Vagina (tissue), 2 donors: ENCODE measurements around the gene GAA.

Source experiments
- CTCF ChIP-seq, 3 experiments: fragments of 450-650 bp in 2 of 3; fragments of 200-600 bp in 1 of 3; sonication (generic) in 1 of 3; IDR thresholded peaks; one replicate each; pipeline ENCODE4 v1.5.1; 2017 to 2019; ENCODE audit warnings: antibody characterized with exemption in 3 of 3, mild to moderate bottlenecking in 2 of 3, moderate library complexity in 2 of 3
- POLR2AphosphoS5 ChIP-seq, 2 donors: sonication (generic); formaldehyde crosslinking; IDR thresholded peaks; one replicate each; pipeline ENCODE4 v1.9.0; 2017; ENCODE audit warnings: antibody characterized with exemption in 2 of 2, mild to moderate bottlenecking in 2 of 2, low read depth in 1 of 2; ENCODE audit not compliant: insufficient read depth in 1 of 2

- TF ChIP-seq POLR2AphosphoS5 (IDR thresholded peaks at IDR 0.05; ENCODE audit: insufficient read depth in 1 of 2, low read depth in 1 of 2) (no peak), CTCF (IDR thresholded peaks at IDR 0.05) (no peak)
Measured at GRCh38 chr17:80053102-80053501, 48.3 kb upstream of the GAA start.
